Stimulated activated naive CD8-positive, alpha-beta T cell treated with anti-CD3 and anti-CD28 coated beads, Interleukin-15, Interleukin-2, amounts not matched to agents 100 U/mL and 50 U/mL, for 24 hours (primary cell): ENCODE results near the gene CDKN1A.

ENCODE experiments used
- ATAC-seq: fragments of 150-1000 bp; cut with Tn5 transposase; one replicate; pipeline ENCODE4 v1.10.0; 2021
- DNase-seq: peaks from one replicate; pipeline ENCODE4 v3.0.0; 2021

CDKN1A gene

GRCh38 chr6:36677753-36678487 lies 594 bp upstream of the CDKN1A start:
- ATAC-seq = no peak
- DNase-seq = no peak

DNA sequence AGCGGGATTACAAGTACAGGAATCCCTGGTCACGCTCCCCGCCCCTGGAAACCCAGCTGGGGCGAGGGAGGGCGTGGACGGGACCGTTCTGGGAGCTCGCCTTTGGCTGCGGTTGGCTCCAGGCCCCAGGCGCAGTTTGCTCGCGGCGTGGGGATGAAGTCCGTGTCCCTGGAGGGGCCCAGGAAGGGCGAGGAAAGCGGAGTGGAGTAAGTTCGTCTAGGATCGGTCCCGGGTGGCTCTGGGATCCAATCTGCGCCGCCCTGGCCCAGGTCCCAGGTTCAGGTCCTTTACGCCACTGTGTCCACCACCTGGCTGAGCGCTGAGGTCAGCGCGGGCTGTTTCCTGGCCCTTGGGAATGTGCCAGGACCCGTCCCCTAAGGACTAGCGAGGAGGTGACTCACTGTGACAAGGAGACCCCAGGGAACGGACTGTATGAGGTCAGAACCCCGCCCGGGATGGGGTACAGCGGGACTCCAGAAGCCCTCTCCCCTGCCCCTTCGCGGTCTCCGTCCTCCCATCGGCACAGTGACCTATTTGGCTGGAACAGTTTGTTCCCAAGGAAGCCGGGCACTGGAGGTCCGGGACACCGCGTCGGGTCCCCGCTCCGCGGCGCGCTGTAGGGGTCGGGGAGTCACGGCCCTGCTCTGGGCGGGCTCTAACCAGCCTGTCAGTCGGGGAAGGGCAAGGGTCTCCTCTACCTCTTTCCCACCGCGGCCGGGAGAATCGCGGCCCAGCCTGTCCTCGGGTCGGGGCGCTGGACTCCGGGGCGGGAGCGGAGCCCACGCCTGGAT lies 724 bp downstream of the CDKN1A start:
- peak; percentile 35 for DNase-seq
- no peak for ATAC-seq

- ATAC-seq = peak; percentile 14
- peak; percentile 73 for DNase-seq
Observed at GRCh38 chr6:36682328-36683144, 4.0 kb downstream of the CDKN1A start.

DNA sequence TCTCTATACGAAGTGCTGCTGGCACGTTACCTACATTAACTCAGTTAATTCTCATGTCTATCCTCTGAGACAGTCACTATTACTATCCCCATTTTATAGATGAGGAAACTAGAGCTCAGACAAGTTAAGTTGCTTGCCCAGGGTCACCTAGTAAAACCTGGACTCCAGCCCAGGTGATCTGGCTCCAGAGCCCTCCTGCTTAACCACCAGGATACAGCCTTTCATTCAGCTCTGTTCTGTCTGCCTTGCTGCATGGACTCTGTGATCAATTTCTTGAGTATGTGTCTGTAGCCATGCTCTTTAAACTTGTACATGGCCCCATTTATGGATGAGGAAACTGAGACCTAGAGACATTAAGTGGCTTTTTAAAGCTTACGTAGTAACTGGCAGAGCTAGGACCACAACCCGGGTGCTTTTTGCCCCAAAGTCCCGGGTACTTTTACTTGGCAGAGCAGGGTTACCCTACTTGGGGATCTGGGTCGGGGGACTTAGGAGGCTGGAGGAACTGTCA lies 4.7 kb downstream of the CDKN1A start:
- DNase-seq (no peak), ATAC-seq (no peak)

DNA sequence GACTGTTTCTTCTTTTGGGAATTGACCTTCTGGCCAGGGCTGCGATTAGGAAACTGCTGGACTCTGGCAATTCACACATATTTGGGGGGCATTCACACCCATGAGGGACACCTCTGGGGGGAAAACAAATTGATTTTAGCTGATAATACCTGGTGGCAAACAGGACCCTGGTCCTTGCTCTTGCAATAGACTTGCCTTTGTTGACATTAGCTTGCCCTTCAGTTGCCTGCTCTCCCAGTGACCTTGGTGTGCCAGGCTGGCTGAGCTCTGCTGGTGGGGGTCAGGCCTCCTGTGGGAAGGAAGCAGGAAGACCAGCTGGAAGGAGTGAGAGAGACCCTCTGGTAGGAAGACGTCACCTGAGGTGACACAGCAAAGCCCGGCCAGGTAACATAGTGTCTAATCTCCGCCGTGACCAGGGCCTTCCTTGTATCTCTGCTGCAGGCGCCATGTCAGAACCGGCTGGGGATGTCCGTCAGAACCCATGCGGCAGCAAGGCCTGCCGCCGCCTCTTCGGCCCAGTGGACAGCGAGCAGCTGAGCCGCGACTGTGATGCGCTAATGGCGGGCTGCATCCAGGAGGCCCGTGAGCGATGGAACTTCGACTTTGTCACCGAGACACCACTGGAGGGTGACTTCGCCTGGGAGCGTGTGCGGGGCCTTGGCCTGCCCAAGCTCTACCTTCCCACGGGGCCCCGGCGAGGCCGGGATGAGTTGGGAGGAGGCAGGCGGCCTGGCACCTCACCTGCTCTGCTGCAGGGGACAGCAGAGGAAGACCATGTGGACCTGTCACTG lies 5.3 kb downstream of the CDKN1A start:
- DNase-seq (no peak), ATAC-seq (no peak)

GRCh38 chr6:36684447-36684812 lies 5.9 kb downstream of the CDKN1A start:
- no peak for ATAC-seq
- no peak for DNase-seq

GRCh38 chr6:36685166-36685924 lies 6.8 kb downstream of the CDKN1A start:
- ATAC-seq (no peak), DNase-seq (no peak)

DNA sequence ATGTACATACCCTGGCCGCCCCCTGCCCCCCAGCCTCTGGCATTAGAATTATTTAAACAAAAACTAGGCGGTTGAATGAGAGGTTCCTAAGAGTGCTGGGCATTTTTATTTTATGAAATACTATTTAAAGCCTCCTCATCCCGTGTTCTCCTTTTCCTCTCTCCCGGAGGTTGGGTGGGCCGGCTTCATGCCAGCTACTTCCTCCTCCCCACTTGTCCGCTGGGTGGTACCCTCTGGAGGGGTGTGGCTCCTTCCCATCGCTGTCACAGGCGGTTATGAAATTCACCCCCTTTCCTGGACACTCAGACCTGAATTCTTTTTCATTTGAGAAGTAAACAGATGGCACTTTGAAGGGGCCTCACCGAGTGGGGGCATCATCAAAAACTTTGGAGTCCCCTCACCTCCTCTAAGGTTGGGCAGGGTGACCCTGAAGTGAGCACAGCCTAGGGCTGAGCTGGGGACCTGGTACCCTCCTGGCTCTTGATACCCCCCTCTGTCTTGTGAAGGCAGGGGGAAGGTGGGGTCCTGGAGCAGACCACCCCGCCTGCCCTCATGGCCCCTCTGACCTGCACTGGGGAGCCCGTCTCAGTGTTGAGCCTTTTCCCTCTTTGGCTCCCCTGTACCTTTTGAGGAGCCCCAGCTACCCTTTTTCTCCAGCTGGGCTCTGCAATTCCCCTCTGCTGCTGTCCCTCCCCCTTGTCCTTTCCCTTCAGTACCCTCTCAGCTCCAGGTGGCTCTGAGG lies 7.6 kb downstream of the CDKN1A start:
- ATAC-seq (no peak), DNase-seq (no peak)

DNA sequence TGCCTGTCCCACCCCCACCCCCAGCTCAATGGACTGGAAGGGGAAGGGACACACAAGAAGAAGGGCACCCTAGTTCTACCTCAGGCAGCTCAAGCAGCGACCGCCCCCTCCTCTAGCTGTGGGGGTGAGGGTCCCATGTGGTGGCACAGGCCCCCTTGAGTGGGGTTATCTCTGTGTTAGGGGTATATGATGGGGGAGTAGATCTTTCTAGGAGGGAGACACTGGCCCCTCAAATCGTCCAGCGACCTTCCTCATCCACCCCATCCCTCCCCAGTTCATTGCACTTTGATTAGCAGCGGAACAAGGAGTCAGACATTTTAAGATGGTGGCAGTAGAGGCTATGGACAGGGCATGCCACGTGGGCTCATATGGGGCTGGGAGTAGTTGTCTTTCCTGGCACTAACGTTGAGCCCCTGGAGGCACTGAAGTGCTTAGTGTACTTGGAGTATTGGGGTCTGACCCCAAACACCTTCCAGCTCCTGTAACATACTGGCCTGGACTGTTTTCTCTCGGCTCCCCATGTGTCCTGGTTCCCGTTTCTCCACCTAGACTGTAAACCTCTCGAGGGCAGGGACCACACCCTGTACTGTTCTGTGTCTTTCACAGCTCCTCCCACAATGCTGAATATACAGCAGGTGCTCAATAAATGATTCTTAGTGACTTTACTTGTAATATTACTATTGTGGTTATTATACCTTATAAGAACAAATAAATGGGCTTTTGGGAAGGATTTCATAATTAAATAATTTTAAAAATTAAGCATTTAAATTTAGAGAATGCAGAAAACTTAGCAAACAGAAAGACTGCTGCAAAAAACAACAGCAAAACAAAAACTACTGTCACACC lies 8.4 kb downstream of the CDKN1A start:
- ATAC-seq = no peak
- DNase-seq = no peak

DNA sequence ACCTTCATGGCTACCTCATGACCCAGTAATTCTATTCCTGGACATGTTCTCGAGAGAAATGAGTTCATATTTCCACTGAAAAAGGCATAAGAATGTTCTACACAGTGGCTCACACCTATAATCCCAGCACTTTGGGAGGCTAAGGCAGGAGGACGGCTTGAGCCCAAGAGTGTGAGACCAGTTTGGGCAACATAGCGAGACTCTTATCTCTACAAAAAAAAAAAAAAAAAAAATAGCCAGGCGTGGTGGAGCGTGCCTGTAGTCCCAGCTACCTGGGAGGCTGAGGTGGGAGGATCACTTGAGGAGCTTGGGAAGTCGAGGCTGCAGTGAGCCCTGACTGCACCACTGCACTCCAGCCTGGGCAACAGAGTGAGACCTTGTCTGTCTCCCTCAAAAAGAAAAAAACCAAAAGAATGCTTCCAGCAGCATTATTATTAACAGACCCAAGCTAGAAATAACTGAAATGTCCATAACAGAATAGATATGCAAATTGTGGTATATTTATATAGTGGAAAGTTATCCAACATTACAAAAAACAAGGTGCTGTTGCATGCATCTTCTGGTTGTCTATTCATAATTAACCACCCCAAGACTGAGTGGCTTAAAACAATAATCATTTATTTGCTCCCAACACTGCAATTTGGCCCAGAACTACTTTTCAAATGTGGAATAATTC lies 9.7 kb downstream of the CDKN1A start:
- DNase-seq (no peak), ATAC-seq (no peak)

DNA sequence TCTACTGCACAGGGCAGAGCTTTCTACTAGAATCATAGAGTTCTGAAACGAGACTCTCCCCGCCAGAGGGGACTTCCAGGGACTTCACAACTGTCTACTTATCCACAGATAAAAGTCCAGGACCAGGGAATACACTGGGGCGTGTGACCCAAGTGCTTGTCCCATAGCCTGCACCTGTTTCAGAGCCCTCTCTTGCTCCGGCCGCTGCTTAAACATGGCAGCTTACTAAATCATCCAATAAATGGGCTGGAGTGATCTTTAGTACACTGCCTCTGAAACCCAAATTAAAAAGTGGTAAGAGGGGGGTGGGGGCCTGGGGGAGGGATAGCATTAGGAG lies 10.2 kb downstream of the CDKN1A start:
- no peak for ATAC-seq
- DNase-seq = no peak

- ATAC-seq = no peak
- DNase-seq = no peak
Observed at GRCh38 chr6:36691011-36691410, 12.5 kb downstream of the CDKN1A start.

DNA sequence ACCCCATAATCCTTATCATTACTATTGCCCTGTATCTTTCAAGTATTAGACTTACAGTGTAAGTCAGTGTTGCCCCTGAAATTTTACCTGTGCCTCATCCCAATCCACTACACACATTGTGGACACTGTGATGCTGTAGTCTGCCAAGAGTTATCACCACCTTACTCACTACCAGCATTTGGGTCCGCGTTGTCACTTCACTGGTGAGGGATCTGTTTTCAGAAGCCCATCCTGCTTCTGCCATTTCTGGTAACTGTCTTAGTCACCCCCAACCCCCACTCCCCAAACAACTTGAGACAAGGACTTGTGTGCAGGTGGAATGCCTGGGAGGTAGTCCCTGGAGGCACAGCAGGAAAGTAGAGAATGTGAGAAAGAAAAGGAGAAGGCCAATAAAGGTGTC lies 13.1 kb downstream of the CDKN1A start:
- DNase-seq = no peak
- ATAC-seq = peak; percentile 14

GRCh38 chr6:36692220-36692619 lies 13.7 kb downstream of the CDKN1A start:
- DNase-seq (peak; percentile 28), ATAC-seq (peak; percentile 56)

DNA sequence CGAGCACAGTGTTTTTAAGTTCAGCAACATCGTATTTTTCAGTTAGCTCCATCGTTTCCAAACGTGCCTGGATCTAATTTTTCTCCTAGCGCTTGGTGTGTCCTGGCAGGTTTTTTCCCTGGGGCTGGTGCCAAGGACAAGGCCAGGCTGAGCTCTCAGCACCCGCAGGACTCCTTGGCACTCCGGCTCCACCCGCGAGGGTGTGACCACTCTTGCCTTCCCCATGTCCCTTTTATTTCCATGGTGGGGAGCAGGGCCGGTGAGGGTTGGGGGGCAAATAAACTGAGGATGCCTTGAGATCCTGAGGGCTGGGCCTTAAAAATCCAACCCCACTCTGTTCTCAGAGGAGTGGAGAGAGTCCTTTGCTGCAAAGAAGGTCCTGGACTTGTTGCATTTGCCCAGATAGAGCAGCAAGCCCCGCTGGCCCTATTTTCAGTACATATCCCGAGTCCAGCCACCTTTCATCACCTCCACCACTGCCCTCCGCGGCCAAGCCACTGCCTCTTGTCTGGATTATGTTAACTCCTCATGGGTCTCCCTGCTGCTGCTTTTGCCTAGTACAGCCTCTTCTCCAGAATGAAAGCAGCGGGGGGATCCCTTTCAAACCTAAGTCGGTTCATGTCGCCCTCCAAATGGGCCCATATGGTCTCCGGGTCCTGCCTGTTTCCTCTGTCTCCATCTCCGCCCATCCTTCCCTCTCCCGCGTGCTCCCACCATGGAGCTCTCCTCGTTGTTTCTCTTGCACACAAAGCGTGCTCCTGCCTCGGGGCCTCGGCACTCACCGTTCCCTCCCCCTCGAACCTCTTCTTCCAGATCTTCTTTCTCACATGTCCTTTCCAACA lies 14.6 kb downstream of the CDKN1A start:
- ATAC-seq (no peak), DNase-seq (no peak)

DNA sequence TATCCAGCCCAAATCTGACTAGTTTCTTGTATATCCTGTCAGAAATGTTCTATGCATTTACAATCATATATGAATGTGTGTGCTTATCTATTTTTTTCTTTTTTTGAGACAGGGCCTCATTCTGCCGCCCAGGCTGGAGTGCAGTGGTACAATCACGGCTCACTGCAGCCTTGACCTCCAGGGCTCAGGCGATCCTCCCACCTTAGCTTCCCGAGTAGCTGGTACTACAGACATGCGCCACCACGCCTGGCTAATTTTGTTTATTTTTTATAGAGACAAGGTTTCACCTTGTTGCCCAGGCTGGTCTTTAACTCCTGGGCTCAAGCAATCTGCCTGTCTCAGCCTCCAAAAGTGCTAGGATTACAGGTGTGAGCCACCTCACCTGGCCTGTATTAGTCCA lies 16.1 kb downstream of the CDKN1A start:
- ATAC-seq = no peak
- no peak for DNase-seq

- DNase-seq (no peak), ATAC-seq (peak; percentile 79)
Observed at GRCh38 chr6:36695414-36695813, 16.9 kb downstream of the CDKN1A start.

DNA sequence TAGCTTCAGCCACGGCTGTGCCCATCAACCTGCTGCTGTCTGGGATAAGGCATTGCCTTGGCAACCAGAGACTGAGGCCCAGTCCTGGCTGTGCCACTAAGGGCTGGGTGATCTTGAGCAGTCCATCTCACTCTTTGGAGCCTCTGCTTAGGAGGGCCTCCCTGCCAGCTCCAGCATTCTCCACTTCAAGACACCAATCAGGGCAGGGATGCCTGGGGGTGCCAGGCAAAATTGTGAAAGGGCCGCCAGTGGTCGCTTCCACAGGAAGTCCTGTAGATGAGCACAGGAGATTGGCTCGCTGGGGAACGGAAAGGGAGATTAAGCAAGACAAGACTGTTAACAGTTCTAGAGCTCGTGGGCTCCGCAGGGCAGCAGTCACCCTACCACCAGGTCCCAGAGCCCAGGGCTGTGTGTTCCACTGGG lies 19.0 kb downstream of the CDKN1A start, which contains the start of gene RAB44:
Gene RAB44, plus strand, starts transcription at position 346 of the 423 bp plus-strand sequence. CDS start 6,410 bp downstream, outside the sequence.
- ATAC-seq (no peak), DNase-seq (no peak)
